Effector CD8-positive, alpha-beta T cell (primary cell): ENCODE results near the gene HIGD1B.

Experiments
- DNase-seq: peaks from one replicate; lab custom pipeline; 2025; lab: John Stamatoyannopoulos, UW

HIGD1B gene

DNA sequence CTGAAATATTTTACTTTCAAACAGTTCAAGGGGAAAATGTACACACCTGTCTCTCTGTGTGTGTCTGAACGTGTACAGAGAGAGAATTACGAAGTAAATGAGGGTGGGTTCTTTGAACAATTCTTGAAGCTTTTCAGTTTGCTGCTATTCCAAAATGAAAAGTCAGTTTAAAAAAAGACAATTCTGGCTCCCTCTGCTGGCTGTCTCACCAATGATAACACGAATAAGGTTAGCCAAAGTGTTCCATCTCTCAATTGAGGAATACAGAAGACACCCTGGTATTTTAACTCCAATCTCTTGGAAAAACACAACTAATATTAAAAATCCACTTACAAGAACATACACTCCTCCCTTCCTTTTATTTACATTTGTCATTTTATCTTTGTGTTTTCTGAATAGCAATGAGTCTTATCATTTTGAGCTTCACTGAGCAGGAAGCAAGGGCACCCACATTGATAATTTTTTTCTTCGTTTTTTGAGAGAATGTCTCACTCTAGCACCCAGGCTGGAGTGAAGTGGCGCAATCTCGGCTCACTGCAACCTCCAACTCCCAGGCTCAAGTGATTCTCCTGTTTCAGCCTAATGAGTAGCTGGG lies 31.0 kb downstream of the HIGD1B start:
- no peak for DNase-seq

DNA sequence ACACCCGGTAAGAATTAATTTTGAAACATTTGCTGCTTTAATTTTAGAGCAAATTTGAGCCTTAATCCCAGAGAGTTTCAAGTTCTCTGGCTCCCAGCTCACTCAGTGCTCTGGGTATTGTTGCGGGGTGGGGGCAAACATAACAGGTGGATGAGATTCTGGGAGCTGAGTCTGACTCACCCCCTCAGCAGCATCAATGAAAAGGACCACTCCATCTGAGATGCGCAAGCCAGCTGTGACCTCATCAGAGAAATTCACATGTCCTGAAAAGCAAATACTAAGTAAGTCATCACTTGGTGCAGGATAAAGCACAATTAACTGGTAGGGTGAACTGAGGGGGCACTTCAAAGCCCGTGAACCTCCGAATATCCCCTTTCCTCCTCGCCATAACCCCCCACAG lies 31.7 kb downstream of the HIGD1B start:
- DNase-seq: no peak

DNA sequence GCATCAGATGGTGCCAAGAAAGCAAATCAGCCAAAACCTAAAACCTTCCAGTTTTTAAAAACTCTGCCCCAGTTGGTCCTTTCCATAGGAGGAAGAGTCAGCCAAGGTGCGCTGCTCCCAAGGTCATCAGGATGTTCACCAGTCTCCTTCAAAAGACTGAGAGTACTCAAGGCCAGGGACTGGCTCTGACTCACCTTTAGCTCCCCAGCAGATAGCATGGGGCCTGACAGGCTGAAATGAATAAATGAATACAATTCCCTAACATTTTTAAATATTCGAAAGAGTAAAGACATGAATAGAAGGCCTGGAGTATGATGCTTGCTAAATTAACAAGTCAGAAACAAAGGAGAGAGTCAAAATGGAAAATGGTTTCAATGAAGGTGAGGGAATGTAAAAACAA lies 32.4 kb downstream of the HIGD1B start:
- DNase-seq: no peak

DNA sequence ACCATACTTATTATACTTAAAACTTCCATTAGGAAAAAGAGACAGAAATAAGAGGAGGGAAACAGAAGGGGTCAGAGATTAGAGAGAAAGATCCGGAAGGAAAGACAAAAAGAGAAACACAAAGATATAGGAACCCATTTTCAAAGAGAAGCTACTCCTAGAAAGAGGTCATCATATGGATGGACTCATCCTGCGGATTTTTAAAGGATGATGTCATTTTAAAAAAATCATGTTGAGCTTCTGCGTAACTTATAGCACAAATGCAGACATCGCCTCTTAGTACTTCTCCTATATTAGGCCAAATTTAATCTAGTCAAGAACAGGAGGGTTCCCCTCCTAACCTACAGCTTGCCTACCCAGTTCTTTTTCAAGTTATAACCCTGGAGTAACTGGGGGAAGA lies 33.5 kb downstream of the HIGD1B start:
- DNase-seq: no peak

DNA sequence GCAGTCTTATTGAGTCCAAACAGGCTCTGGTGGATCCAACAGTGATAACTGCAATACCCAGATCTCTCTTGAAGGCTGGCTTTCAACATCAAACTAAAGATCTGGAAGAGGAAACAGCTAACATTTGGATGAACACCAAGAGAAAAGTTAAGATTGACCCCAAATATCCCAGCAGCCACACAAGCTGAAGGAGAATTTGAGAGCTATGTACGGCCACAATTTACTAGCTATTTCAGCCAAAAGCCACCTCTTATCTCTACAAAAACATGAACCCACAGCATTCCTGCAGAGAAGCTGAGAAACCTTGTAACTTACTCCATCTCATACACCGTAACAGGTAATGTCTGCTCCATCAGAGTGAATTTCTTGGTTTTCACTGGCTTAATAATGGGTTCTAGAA lies 37.3 kb downstream of the HIGD1B start:
- no peak for DNase-seq

DNA sequence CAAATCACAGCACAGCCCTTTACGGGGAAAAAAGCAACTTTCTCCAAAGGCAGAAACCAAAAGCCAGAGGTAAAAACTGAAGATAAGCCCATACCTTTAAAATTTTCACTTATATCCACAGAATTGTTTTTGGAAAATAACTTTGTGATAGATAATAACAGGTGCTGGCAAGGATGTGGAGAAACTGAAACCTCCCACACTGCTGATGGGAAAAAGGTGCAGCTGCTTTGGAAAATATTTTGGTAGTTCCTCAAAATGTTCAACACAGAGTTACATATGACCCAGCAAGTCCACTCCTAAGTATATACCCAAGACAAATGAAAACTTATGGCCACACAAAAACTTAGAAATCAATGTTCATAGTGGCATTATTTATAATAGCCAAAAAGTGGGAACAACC lies 39.3 kb downstream of the HIGD1B start:
- no peak for DNase-seq

DNA sequence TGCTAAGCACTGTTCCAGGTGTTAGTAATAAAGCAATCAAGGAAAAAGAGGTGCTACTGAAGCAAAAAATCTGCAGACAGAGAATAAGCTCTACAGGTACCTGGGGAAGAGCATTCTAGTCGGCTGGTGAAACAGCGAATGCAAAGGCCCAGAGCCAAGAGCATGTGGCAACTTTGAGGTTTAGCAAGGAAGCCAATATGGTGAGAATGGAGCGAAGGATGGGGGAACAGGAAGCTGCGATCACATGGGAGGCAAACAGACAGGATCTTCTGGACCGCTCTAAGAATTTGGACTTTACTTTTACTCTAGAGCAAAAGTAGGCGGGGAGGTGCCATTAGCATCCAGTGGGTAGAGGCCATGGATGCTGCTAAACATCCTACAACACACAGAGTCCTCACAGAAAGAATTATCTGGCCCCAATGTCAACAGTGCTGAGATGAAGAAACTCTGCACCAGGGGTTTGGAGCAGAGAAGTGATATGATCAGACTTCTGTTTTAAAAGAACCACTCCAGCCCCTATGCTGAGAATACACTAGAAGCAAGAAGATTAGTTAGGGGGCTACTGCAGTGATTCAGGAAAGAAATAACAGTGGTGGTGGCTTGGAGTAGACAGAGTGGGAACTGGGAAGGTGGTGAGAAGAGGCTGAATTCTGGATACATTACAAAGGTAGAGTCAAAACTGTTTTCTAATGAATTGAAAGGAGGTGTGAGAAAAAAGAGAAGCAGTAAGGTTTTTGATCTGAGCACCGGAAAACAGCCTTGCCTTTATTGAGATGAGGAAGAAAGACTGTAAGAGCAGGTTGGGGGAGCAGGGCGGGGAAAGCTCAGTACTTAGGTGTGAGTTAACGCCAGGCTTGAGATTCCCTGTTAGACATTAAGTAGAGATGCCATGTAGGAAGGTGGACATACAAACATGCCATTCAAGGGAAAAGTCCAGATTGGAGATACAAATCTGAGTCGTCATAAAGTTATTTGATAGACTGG lies 40.6 kb downstream of the HIGD1B start:
- DNase-seq: no peak

DNA sequence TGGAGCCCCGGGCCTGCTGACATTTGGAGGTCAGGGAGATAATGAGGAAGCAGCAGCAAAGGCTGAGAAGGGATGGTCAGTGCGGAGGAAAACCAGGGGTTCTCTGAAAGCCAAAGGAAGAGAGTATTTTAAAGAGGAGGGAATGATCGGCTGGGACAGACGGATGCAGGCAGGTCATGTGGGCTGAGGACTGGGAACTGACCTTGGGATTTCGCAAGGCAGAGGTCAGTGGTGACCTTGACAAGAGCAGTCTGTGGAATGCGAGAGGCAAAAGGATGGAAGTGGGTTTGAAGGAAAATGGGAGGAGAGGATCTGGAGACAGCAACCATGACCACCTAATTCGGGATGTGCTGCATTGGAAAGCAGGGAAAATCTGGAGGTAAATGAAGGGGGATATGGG lies 41.3 kb downstream of the HIGD1B start:
- DNase-seq: no peak

DNA sequence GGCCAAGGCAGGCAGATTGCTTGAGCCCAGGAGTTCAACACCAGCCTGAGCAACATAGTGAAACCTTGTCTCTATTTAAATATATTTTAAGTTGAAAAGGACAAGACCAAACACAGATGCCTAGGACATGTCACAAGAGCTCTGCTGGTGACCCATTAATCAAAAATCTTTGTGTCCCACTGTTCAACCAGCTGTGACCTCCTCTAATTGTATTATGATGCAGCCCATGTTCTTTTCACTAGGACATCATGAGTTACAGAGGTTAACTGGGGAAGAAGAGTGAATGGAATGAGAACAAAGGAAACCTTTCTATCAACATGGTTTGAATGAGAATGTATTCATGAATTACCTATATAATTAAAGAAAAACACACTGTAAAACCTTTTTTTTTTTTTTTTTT lies 44.6 kb downstream of the HIGD1B start:
- DNase-seq: no peak

DNA sequence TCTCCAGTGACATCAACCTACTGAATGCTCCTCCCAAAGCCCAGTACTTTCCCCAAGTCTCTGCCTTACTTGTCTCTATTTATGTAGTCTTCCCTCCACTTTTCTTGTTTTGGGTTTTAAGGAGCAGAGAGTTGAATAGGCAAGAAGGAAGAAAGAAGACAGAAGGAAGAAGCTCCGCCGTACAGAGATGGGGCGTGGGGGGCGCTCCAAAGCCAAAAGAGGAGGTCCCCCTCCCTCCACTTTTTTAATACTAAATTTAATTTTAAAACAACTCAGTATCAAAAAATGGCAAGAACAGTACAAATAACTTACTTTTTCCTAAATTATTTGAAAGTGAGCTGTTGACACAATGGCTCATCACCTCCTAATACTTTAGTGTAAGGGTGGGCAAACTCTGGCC lies 47.0 kb downstream of the HIGD1B start:
- DNase-seq: no peak

DNA sequence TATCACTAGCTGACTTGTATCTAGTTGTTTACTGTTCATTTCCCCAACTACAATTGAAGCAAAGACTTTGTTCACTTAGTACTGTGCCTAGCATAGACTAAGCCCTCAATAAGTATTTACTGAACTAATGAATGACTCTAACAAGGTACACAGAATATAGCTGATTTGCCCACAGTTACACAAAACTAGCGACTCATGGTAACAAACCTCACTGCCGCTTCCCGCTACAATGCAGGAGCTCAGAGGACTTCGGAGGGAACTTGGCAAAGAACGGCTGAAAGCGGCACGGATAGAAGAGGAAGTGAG lies 51.0 kb downstream of the HIGD1B start:
- DNase-seq: no peak

DNA sequence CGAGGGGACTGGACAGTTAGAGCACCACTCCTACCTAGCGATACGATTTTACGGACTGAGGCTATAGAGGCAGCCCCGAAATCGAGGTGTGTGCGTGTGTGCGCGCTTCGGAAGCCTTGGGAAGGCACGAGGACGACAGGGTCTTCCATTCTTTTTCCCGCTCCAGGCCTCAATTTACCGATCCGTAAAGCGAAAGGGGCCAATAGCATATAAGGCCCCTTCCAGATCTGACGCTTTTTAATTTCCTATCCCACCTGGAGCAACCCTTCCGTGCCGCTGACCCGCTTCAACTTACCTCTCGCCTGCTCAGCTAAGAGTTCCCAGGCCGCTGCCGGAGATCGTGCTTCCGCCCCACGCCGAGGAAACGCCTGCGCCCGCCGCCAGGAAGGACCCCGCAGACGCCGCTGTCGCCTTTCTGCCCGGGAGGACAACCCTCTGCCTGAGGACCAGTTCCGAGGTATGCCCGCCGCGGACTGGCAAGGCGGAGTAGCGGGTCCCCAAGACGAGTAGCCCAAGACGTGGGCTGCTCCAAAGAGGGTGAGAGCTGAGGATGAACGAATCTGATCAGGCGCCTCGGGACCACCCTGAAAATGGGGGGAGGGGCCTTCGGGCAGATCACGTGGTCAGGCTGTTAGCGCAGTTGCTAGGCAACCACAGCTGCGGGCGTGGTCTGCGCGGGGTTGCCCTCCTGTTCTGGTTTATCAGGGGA lies 51.5 kb downstream of the HIGD1B start, which contains the start of gene EFTUD2:
TSS of gene EFTUD2 (minus strand) at position 372 of the 709 bp plus-strand sequence. CDS start 4,924 bp downstream, outside the sequence.
- DNase-seq: peak; percentile 93
